NB4 (cell line): Measurements from ENCODE around the gene APC2.

ENCODE experiments used
- DNase-seq: peaks from one replicate; pipeline ENCODE4 v3.0.0; 2010; ENCODE audit warnings: low read depth
- H3K4me3 ChIP-seq: one replicate; pipeline ENCODE4 v1.5.1; 2011; ENCODE audit warnings: mild to moderate bottlenecking, low read depth, low read length, moderate library complexity
- MYC ChIP-seq: IDR thresholded peaks from 2 replicates; pipeline ENCODE4 v1.6.1; 2011; ENCODE audit warnings: low read depth, low read length
- POLR2A ChIP-seq: IDR thresholded peaks from 2 replicates; pipeline ENCODE4 v1.6.1; 2011; ENCODE audit warnings: mild to moderate bottlenecking; ENCODE audit not compliant: insufficient read length; ENCODE audit errors: extremely low read depth
- TF ChIP-seq, protein P1 (sequence below): IDR thresholded peaks from one replicate; pipeline ENCODE4 v1.5.1; 2012; ENCODE audit warnings: low read depth, low read length
- TF ChIP-seq, protein P2 (sequence below): IDR thresholded peaks from 2 replicates; pipeline ENCODE4 v1.6.1; 2011; ENCODE audit warnings: low read depth, low read length

APC2 gene

DNA sequence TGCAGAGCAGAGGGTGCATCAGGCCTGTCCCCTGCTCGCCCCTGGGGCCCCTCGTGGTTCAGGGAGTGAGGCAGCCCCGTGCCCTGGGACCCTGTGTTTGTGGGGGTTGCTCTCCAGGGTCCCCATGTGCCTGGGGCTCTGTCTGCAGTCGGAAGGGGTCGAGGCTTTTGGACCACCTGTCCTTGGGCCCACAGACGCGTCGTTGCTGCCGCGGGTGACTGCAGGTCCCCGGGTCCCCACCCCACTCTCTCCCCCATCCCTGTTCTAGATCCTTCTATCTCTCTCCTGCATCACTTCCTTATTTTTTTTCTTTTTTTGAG is 38.3 kb downstream of the APC2 start:
- TF ChIP-seq MYC = no peak
- TF ChIP-seq POLR2A = no peak
- TF ChIP-seq, protein P1, sequence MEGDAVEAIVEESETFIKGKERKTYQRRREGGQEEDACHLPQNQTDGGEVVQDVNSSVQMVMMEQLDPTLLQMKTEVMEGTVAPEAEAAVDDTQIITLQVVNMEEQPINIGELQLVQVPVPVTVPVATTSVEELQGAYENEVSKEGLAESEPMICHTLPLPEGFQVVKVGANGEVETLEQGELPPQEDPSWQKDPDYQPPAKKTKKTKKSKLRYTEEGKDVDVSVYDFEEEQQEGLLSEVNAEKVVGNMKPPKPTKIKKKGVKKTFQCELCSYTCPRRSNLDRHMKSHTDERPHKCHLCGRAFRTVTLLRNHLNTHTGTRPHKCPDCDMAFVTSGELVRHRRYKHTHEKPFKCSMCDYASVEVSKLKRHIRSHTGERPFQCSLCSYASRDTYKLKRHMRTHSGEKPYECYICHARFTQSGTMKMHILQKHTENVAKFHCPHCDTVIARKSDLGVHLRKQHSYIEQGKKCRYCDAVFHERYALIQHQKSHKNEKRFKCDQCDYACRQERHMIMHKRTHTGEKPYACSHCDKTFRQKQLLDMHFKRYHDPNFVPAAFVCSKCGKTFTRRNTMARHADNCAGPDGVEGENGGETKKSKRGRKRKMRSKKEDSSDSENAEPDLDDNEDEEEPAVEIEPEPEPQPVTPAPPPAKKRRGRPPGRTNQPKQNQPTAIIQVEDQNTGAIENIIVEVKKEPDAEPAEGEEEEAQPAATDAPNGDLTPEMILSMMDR = no peak
- TF ChIP-seq, protein P2, sequence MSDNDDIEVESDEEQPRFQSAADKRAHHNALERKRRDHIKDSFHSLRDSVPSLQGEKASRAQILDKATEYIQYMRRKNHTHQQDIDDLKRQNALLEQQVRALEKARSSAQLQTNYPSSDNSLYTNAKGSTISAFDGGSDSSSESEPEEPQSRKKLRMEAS = no peak
- no peak for DNase-seq

DNA sequence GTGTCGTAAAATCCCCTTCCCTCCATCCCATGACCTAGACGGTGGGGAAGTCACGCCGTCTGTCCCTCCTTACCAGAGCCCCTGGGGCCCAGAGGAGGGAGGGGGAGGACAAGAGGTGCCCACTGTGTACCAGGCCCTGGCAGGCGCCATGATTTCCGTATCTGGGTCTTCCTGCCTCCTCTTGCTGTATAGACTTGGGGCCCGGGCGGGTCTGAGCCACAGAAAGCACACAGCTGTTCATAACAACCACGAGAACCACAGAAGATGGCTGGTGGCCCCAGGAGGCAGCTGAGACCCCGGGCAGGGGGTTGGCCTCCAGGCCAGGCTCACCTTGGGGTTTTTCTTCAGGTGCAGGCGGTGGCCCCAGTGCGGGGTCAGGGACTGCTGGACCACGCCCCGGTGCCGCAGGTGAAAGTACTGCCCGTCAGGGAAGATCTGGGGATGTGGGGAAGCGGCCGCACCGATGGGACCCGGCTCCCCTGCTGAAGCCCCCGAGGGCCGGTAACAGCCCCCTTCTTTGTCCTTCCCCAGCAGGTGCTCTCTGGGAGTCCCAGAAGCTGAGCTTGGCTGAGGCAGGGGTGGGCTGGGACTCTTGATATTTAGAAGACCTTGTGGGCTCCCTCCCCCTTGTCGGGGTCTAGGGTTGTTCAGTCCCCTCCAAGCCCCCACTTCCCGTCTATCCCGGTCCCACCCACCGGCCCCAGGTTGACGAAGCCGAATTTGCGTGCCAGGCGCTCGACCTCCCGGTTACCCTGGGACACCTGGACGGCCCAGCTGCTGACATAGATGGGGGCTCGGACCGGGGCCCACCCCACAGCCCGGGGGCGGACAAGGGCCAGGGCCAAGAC is 39.8 kb downstream of the APC2 start:
- TF ChIP-seq, protein P2 = no peak
- TF ChIP-seq POLR2A = peak; percentile 32
- H3K4me3 ChIP-seq = peak overlapping the region; percentile 21
- no peak for DNase-seq

More for the DNA sequence above, 38.3 kb downstream of the APC2 start:
- H3K4me3 ChIP-seq = no peak overlapping the region

- peak within 1 kb of the TSS; percentile 46 for H3K4me3 ChIP-seq
- TF ChIP-seq, protein P2 = peak; percentile 23; the same call in 1 of the 2 replicates
- no peak for TF ChIP-seq POLR2A
- DNase-seq = peak; percentile 96
Observed at GRCh38 chr19:1490311-1491113, 40.6 kb downstream of the APC2 start, which contains the start of gene PCSK4. Gene PCSK4 (minus strand): TSS chr19:1490350. CDS start chr19:1490346, 4 bp downstream.

DNA sequence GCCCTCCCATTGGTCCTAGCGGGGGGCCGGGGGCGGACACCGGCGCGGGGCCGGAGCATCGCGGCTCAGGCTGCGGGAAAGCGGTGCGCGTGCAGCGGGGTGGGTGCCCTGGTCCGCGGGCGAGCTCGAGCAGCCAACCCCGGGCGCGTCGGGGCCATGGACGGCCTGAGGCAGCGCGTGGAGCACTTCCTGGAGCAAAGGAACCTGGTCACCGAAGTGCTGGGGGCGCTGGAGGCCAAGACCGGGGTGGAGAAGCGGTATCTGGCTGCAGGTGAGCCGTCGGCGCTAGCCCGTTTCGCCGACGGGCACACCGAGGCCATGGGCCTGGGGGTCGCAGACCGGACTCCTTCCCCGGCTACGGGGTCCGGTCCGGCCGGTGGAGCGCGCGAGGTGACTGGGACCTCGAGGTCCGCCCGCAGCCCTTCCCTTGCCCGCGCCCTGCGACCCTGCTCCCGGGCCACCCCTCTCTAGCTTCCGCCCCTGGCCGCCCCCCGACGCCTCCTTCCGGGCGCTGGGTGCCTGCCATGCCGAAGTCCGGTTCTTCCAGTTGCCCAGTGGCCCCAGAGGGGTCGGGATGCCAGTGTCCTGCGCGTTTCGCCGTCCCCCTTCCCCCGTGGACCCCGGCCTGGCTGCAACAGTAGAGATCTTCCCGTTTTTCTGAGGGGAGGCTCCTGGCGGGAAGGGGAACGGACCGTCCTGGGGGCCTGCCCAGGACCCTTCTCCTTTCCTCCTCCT is 41.4 kb downstream of the APC2 start, which contains the start of gene REEP6:
REEP6 (plus strand) TSS at position 68 of the 735 bp plus-strand sequence; CDS start at position 157, 89 bp downstream.
- H3K4me3 ChIP-seq = peak within 1 kb of the TSS; percentile 46
- DNase-seq = no peak
- TF ChIP-seq, protein P1 = no peak
- TF ChIP-seq, protein P2 = no peak
- no peak for TF ChIP-seq MYC
- TF ChIP-seq POLR2A = peak; percentile 43

- TF ChIP-seq, protein P2 = no peak
- TF ChIP-seq POLR2A (no peak), MYC (no peak)
- TF ChIP-seq, protein P1 = no peak
- H3K4me3 ChIP-seq = no peak overlapping the region
Observed at GRCh38 chr19:1491849-1492170, 41.9 kb downstream of the APC2 start.

GRCh38 chr19:1492474-1493006 is 42.6 kb downstream of the APC2 start:
- no peak overlapping the region for H3K4me3 ChIP-seq
- TF ChIP-seq POLR2A (no peak), MYC (no peak)
- TF ChIP-seq, protein P1 = no peak
- TF ChIP-seq, protein P2 = no peak
- no peak for DNase-seq

More at GRCh38 chr19:1491849-1492170, 41.9 kb downstream of the APC2 start:
- DNase-seq = no peak
